Measurements from ENCODE around the gene PLAGL1. TPM values are rescaled to one million over a fixed set of nuclear protein-coding genes. Genes with fewer than 3 reads are reported as not detected.
A peak's percentile ranks its signal among the peaks of the same experiment; 100 is the strongest.

Gene PLAGL1
- total and polyA plus RNA-seq, 2 of the 13 experiments (the other 11 are each of a cell fraction or from before 2014, with no cell fraction given) = 0.60 to 2.3 TPM

- TF ChIP-seq ARID4A (CRISPR knock-in tag; IDR thresholded peaks at IDR 0.05; ENCODE audit: borderline replicate concordance) (no peak), ZNF550 (CRISPR knock-in tag; IDR thresholded peaks at IDR 0.05; ENCODE audit: borderline replicate concordance) (no peak)
These were observed 40.2 kb downstream of the PLAGL1 start (continued) for GRCh38 chr6:143967706-143968376.

- in situ Hi-C loops (cut with HindIII; ENCODE audit: extremely low pct_ligation_motif_present, low pct_unique_long_range_greater_than_20kb) (no loop called here), intact Hi-C loops (cut with micrococcal nuclease; ENCODE audit: unreplicated experiment) (no loop called here)
- FAIRE-seq = no peak
- Histone ChIP-seq H3K27ac (ENCODE audit: extremely low read length, insufficient read depth, low read length) (no peak overlapping the region), H3K9me3 (ENCODE audit: low read length) (no peaks in the 10 kb centered on the region), H4K20me1 (ENCODE audit: insufficient read depth, low read length) (no peaks in the 10 kb centered on the region), H3K4me2 (ENCODE audit: low read depth, low read length) (no peak overlapping the region), H3K36me3 (replicated peaks in 1 of 2; ENCODE audit: control insufficient read depth in 1 of 2, insufficient read depth in 2 of 2, low read length in 2 of 2) (no peaks in the 10 kb centered on the region), H3K4me1 (ENCODE audit: insufficient read depth, low read length) (peaks cover 5% of the 10 kb centered on the region; the same call in 1 of the 2 replicates), H3K4me3 (replicated peaks in 1 of 3; ENCODE audit: insufficient read depth in 1 of 3, low read depth in 2 of 3, low read length in 3 of 3) (no peak overlapping the region), H2AFZ (ENCODE audit: low read length) (no peak overlapping the region), H3K27me3 (ENCODE audit: control insufficient read depth in 1 of 2, insufficient read depth in 2 of 2, low read length in 2 of 2) (no peaks in the 10 kb centered on the region), H3K79me2 (ENCODE audit: insufficient read depth, low read length) (no peaks in the 10 kb centered on the region), H3K9ac (ENCODE audit: insufficient read depth, low read depth, low read length) (no peak overlapping the region)
- BruUV-seq (replicated peaks) = no TSS peak
- POLR2A ChIA-PET = no interaction called here
- 85% methylated on average over 1 of the region's 1 CpG for WGBS (ENCODE audit: low lambda C conversion rate)
- TF ChIP-seq IKZF5 (CRISPR knock-in tag; IDR thresholded peaks at IDR 0.05) (no peak), MAFK (conservative IDR thresholded peaks at IDR 0.05 in 1 of 2, IDR thresholded peaks at IDR 0.05 in 1 of 2; ENCODE audit: low read length in 2 of 2) (peak; percentile 21 to 57; a peak in 2 of 4 replicates), ZNF546 (CRISPR knock-in tag; conservative IDR thresholded peaks at IDR 0.05) (no peak), ZBED4 (CRISPR knock-in tag; IDR thresholded peaks at IDR 0.05; ENCODE audit: borderline replicate concordance) (no peak), ZNF547 (CRISPR knock-in tag; IDR thresholded peaks at IDR 0.05) (no peak), ZNF784 (CRISPR knock-in tag; IDR thresholded peaks at IDR 0.05; ENCODE audit: borderline replicate concordance) (no peak)
- no peak for DNase-seq (ENCODE audit: low spot score)
- no peak for ATAC-seq
- CTCF ChIA-PET (ENCODE audit: low intra/inter-chr PET ratio, low total read pairs) = no interaction called here
These were observed 41.7 kb downstream of the PLAGL1 start for GRCh38 chr6:143966312-143966711.
